HEK293T (cell line): ENCODE measurements around the gene IDH3A.
A peak's percentile ranks its signal among the peaks of the same experiment; 100 is the strongest.

Source experiments
- CTCF ChIA-PET: fragments of 350-600 bp; formaldehyde crosslinking; extraction: SDS; loops from one replicate; lab custom pipeline; 2021; ENCODE audit warnings: antibody characterized with exemption, inconsistent platforms; lab: Yijun Ruan, JAX
- POLR2A ChIA-PET: fragments of 350-600 bp; formaldehyde crosslinking; extraction: SDS; loops from one replicate; lab custom pipeline; 2020; ENCODE audit warnings: antibody characterized with exemption, inconsistent platforms; lab: Yijun Ruan, JAX
- DNase-seq: peaks from one replicate; pipeline ENCODE4 v3.0.0; 2012; ENCODE audit warnings: mixed read lengths; ENCODE audit errors: extremely low spot score
- ARNT ChIP-seq: fragments of 450-650 bp; IDR thresholded peaks from 2 replicates; pipeline ENCODE4 v1.6.1; 2017; ENCODE audit warnings: mild to moderate bottlenecking
- BHLHE40 ChIP-seq: fragments of 450-650 bp; IDR thresholded peaks from 2 replicates; pipeline ENCODE4 v1.6.1; 2016; ENCODE audit warnings: mild to moderate bottlenecking, moderate library complexity, borderline replicate concordance
- CTBP1 ChIP-seq: fragments of 450-650 bp; IDR thresholded peaks from 2 replicates; pipeline ENCODE4 v1.6.1; 2016; ENCODE audit warnings: borderline replicate concordance
- ELF4 ChIP-seq: fragments of 450-650 bp; IDR thresholded peaks from 2 replicates; pipeline ENCODE4 v1.6.1; 2017; ENCODE audit warnings: antibody characterized with exemption
- FOXA1 ChIP-seq: fragments of 450-650 bp; IDR thresholded peaks from 2 replicates; pipeline ENCODE4 v1.6.1; 2016; ENCODE audit warnings: mild to moderate bottlenecking
- FOXK2 ChIP-seq: fragments of 450-650 bp; IDR thresholded peaks from 2 replicates; pipeline ENCODE4 v1.6.1; 2016; ENCODE audit warnings: mild to moderate bottlenecking
- FOXM1 ChIP-seq: fragments of 450-650 bp; IDR thresholded peaks from 2 replicates; pipeline ENCODE4 v1.6.1; 2017; ENCODE audit warnings: mild to moderate bottlenecking, borderline replicate concordance
- HDGF ChIP-seq: fragments of 450-650 bp; IDR thresholded peaks from 2 replicates; pipeline ENCODE4 v1.6.1; 2017; ENCODE audit warnings: antibody characterized with exemption, borderline replicate concordance
- L3MBTL2 ChIP-seq: fragments of 450-650 bp; conservative IDR thresholded peaks from 2 replicates; pipeline ENCODE4 v1.6.1; 2016; ENCODE audit warnings: mild to moderate bottlenecking
- LEF1 ChIP-seq: fragments of 450-650 bp; IDR thresholded peaks from 2 replicates; pipeline ENCODE4 v1.6.1; 2017; ENCODE audit warnings: mild to moderate bottlenecking, borderline replicate concordance
- NFRKB ChIP-seq: fragments of 450-650 bp; IDR thresholded peaks from 2 replicates; pipeline ENCODE4 v1.6.1; 2016; ENCODE audit warnings: mild to moderate bottlenecking, moderate library complexity
- SP1 ChIP-seq: fragments of 450-650 bp; IDR thresholded peaks from 2 replicates; pipeline ENCODE4 v1.6.1; 2017
- SUZ12 ChIP-seq: fragments of 450-650 bp; IDR thresholded peaks from 2 replicates; pipeline ENCODE4 v1.6.1; 2016; ENCODE audit warnings: mild to moderate bottlenecking
- TARDBP ChIP-seq: fragments of 450-650 bp; IDR thresholded peaks from 2 replicates; pipeline ENCODE4 v1.6.1; 2016
- ZNF384 ChIP-seq: fragments of 450-650 bp; IDR thresholded peaks from 2 replicates; pipeline ENCODE4 v1.6.1; 2016
- TF ChIP-seq, protein P1 (sequence below): fragments of 450-650 bp; IDR thresholded peaks from 2 replicates; pipeline ENCODE4 v1.6.1; 2016

Gene IDH3A

DNA sequence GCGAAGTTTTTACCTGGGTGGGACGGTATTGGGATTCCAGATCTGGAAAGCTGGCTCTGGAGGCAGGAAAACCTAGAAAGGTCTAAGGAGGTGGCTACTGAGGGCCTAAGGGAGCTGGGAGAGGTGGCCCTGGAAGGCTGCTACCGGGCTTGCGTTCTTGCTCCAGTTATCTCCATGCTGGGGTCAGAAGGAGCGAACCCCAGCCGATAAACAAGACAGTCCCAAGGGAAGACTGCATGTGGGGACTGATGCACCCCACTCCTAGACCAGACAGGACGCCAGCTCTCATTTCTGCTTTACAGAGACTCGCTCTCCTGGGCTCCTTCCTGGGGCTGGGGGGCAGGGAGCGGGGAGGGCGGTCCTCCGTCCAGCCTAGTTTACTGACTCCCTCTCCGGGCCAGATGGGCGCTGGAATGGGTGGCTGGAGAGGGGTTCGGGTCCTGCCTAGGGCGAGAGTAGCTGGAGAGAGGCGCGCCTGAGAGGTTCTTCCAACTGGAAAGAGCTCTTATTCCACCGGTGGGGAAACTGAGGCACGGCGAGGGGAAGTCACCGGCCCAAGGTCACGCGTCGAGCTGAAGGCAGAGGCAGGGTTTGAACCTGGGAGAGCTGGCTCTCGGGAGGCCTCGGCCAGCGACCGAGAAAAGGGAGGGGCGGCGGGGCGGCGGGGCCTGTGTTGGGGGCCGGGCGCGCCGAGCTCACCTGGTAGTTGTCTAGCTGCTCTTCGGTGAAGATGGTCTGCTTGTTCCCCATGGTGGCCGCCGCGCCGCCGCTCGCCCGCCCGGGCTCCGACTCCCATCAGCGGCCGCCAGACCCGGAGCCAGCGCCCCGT is 18.5 kb upstream of the IDH3A start:
- TF ChIP-seq L3MBTL2 = no peak
- TF ChIP-seq SP1 = no peak
- no peak for TF ChIP-seq HDGF
- TF ChIP-seq BHLHE40 = no peak
- no peak for TF ChIP-seq ZNF384
- TF ChIP-seq ELF4 = no peak
- TF ChIP-seq LEF1 = no peak
- no peak for TF ChIP-seq TARDBP
- TF ChIP-seq FOXA1 = no peak
- TF ChIP-seq ARNT = no peak
- TF ChIP-seq FOXM1 = no peak
- TF ChIP-seq, protein P1, sequence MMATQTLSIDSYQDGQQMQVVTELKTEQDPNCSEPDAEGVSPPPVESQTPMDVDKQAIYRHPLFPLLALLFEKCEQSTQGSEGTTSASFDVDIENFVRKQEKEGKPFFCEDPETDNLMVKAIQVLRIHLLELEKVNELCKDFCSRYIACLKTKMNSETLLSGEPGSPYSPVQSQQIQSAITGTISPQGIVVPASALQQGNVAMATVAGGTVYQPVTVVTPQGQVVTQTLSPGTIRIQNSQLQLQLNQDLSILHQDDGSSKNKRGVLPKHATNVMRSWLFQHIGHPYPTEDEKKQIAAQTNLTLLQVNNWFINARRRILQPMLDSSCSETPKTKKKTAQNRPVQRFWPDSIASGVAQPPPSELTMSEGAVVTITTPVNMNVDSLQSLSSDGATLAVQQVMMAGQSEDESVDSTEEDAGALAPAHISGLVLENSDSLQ = no peak
- no peak for TF ChIP-seq SUZ12
- no peak for TF ChIP-seq NFRKB
- no peak for TF ChIP-seq CTBP1
- TF ChIP-seq FOXK2 = no peak
- no peak for DNase-seq
- POLR2A ChIA-PET = interaction anchor here (0.9 to 2.5 kb wide), 5 partner anchors 10 to 42 kb away, joined by 3 to 24 read pairs (median 4); partner anchors contain the start of gene IDH3A
- CTCF ChIA-PET = interaction anchor here (0.6 to 2.3 kb wide), 11 partner anchors 8 to 128 kb away, joined by 3 to 10 read pairs (median 4); no protein-coding TSS in a partner anchor

DNA sequence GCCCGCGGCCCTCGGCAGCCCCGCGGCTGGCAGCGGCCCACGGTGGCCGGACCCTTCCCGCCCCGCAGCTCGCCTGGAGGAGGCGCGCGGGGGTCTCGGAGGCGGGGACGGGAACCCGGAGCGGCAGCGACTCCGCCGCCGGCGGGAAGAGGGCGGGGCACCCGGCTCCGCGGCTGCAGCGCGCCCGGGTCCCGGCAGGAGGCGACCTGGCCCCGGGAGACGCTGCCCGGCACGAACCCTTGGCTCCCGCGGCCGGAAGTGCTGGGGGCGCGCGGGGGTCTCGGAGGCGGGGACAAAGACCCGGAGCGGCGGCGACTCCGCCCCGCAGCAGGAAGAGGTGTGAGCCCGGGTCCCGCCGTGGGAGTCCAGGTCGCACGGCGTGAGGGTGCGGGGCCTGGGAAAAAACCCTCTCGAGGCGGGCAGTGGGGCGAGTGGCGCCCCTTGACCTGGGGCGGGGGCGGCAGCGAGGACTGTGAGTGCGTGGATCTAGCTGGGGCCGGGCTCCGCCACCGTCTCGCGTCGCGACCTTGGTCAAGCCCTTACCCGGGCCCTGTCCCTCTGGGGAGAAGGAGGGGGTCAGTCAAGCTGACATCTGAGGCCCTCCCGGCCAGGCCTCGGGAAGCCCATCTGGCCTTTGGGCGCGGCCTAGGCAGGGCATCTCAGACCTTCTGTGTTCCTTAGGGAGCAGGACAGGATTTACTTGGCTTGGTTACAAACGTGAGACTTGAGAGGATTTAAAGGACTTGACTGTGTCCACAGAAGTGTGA is 17.7 kb upstream of the IDH3A start, which contains the start of gene CIB2:
TSS of gene CIB2 (minus strand) at position 151 of the 767 bp plus-strand sequence. CDS start 230 bp downstream, outside the sequence.
- CTCF ChIA-PET = interaction anchor here (0.6 to 2.3 kb wide), 11 partner anchors 8 to 111 kb away, joined by 3 to 10 read pairs (median 4); no protein-coding TSS in a partner anchor
- POLR2A ChIA-PET = interaction anchor here (1.3 to 2.5 kb wide), 3 partner anchors 17 to 41 kb away, joined by 3 to 24 read pairs (median 4); partner anchors contain the start of gene IDH3A
- TF ChIP-seq ARNT (peak; percentile 74), ELF4 (peak; percentile 56; the same call in 1 of the 2 replicates), L3MBTL2 (peak; percentile 61; the same call in 1 of the 2 replicates), ZNF384 (no peak), FOXM1 (peak; percentile 78), BHLHE40 (no peak)
- peak; percentile 95 for DNase-seq

DNA sequence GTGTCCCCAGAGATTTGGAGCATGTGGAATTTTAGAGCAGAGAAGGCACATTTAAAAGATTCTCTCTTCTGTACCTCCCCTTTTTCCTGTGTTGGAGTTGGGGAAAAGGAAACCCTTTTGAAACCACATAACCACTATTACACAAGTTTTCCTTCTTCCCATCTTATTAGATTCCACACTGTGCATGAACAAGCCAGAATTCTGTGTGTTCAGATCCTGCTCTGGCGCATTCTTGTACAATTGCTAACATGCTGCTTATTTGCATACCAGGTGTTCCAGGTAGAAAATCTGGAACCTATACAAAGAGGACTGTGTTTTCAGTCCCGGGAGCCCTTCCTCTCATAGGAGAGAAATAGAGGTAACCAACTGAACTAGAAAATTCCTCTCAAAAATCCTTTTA is 15.4 kb upstream of the IDH3A start:
- POLR2A ChIA-PET = no interaction called here
- no peak for DNase-seq
- CTCF ChIA-PET = no interaction called here
- no peak for TF ChIP-seq NFRKB
- TF ChIP-seq ZNF384 = no peak
- no peak for TF ChIP-seq FOXA1
- TF ChIP-seq HDGF = no peak
- TF ChIP-seq L3MBTL2 = no peak
- no peak for TF ChIP-seq CTBP1
- TF ChIP-seq FOXK2 = no peak
- no peak for TF ChIP-seq LEF1
- TF ChIP-seq SUZ12 = no peak
- no peak for TF ChIP-seq FOXM1
- no peak for TF ChIP-seq SP1
- no peak for TF ChIP-seq ELF4
- no peak for TF ChIP-seq BHLHE40
- no peak for TF ChIP-seq TARDBP
- TF ChIP-seq, protein P1 = no peak
- TF ChIP-seq ARNT = no peak

DNA sequence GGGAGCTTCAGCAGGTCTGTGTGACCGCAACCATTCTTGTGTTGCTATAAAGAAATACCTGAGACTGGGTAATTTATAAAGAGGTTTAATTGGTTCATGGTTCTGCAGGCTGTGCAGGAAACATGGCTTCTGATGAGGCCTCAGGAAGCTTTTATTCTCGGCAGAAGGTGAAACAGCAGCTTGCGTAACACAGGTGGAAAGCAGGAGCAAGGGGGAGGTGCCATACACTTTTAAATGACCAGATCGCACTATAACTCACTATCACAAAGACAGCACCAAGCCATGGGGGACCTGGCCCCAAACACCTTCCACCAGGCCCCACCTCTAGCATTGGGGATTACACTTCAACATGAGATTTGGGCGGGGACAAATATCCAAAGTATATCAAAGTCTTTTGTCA is 9.6 kb upstream of the IDH3A start:
- POLR2A ChIA-PET = interaction anchor here (5.9 kb wide), 1 partner anchor 10 kb away, joined by 40 read pairs; the partner anchor contains the start of gene IDH3A
- CTCF ChIA-PET = interaction anchor here (0.9 to 1.0 kb wide), 2 partner anchors 9 to 56 kb away, joined by 3 to 4 read pairs; partner anchors contain the start of gene CIB2
- TF ChIP-seq SUZ12 (no peak), ARNT (no peak), FOXA1 (no peak), FOXM1 (no peak), ELF4 (no peak), BHLHE40 (no peak), FOXK2 (no peak), TARDBP (no peak), HDGF (no peak), ZNF384 (no peak), CTBP1 (no peak), LEF1 (no peak), SP1 (no peak), L3MBTL2 (no peak)
- TF ChIP-seq, protein P1 = no peak
- DNase-seq = no peak

DNA sequence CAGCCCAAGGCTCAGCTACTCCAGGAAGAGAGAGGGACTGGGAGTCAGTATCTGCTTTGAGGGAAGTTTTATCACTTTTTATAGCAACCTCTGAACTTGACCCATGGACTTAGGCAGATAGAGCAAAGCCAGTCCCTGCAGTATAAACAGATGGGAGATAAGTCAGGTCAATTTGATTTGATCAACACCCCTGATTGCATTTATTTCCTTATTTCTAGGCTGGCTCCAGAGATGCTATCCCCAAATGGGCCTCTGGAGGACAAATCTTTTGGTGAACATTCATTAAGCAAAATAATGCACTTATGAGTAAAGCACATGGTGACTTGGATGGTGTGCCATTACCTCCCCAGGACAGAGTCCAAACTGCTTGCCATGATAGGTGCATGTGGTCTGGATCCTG is 8.9 kb upstream of the IDH3A start:
- POLR2A ChIA-PET = interaction anchor here (5.9 kb wide), 1 partner anchor 9 kb away, joined by 40 read pairs; the partner anchor contains the start of gene IDH3A
- CTCF ChIA-PET = interaction anchor here (0.9 kb wide), 1 partner anchor 56 kb away, joined by 4 read pairs; no protein-coding TSS in a partner anchor

More for the DNA sequence above, 8.9 kb upstream of the IDH3A start:
- peak; percentile 1 for DNase-seq
- TF ChIP-seq SP1 (no peak), LEF1 (no peak), HDGF (no peak), ZNF384 (no peak), ARNT (no peak), CTBP1 (no peak), NFRKB (no peak), FOXM1 (no peak), BHLHE40 (no peak), SUZ12 (no peak), ELF4 (no peak), FOXK2 (no peak), L3MBTL2 (no peak), FOXA1 (no peak), TARDBP (no peak)
- TF ChIP-seq, protein P1 = no peak
